ENCODE data around the gene PPP2R3B. TPM values are rescaled to one million over a fixed set of nuclear protein-coding genes. Genes with fewer than 3 reads are reported as not detected.

Gene PPP2R3B
- total RNA-seq, 1 donor from 2014 or later: 53.4 TPM

DNA sequence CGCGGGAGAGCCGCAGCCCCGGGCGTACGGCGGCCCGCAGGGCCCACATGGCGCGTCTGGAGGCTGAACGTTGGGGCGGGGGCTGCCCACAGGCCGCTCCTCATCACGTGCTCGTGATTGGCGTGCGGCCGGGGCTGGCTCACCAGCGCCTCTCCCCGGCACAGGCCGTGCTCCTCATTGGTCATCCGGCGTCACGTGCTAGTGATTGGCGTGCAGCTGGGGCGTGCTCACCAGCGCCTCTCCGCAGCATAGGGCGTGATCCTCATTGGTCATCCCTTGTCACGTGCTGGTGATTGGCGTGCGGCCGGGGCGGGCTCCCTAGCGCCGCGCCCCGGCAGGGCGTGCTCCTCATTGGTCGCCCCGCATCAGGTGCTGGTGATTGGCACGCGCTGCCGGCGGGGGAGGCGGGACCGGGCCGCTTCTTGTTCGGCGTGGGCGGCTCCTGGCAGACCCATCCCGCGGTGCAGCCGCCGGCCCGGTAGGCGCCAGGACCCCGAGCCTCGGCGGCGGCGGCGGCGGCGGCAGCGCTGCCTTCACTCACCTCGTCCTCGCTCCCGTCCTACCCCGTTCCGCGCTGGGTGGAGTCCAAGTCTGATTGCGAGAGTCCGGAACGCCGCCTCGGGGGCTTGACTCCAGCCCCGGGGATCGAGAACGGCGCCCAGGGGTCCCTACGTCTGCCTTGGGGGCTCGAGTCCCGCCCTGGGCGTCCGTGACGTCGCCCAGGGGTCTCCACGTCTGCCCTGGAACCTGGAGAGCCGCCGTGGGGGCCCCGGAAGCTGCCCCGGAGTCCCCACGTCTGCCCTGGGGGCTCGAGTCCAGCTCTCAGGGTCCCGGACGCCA, 67.7 kb downstream of the PPP2R3B start, which contains the start of gene GTPBP6:
GTPBP6 (minus strand) TSS at position 58 of the 840 bp plus-strand sequence; CDS start at position 49, 9 bp downstream.
- H3K36me3 Mint-ChIP-seq: peaks cover 4% of the 10 kb centered on the region
- DNase-seq (ENCODE audit: extremely low spot score, unreplicated experiment): peak; percentile 99
- TF ChIP-seq, protein P1, sequence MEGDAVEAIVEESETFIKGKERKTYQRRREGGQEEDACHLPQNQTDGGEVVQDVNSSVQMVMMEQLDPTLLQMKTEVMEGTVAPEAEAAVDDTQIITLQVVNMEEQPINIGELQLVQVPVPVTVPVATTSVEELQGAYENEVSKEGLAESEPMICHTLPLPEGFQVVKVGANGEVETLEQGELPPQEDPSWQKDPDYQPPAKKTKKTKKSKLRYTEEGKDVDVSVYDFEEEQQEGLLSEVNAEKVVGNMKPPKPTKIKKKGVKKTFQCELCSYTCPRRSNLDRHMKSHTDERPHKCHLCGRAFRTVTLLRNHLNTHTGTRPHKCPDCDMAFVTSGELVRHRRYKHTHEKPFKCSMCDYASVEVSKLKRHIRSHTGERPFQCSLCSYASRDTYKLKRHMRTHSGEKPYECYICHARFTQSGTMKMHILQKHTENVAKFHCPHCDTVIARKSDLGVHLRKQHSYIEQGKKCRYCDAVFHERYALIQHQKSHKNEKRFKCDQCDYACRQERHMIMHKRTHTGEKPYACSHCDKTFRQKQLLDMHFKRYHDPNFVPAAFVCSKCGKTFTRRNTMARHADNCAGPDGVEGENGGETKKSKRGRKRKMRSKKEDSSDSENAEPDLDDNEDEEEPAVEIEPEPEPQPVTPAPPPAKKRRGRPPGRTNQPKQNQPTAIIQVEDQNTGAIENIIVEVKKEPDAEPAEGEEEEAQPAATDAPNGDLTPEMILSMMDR (conservative IDR thresholded peaks at IDR 0.05): no peak
- peak within 1 kb of the TSS; percentile 99 for H3K27ac Mint-ChIP-seq
- H3K4me1 Mint-ChIP-seq (ENCODE audit: unreplicated experiment): peaks cover 5% of the 10 kb centered on the region
- H3K9me3 Mint-ChIP-seq: no peaks in the 10 kb centered on the region
- peak within 1 kb of the TSS; percentile 94 for H3K4me3 Mint-ChIP-seq
- H3K27me3 Mint-ChIP-seq: peaks cover 8% of the 10 kb centered on the region

DNA sequence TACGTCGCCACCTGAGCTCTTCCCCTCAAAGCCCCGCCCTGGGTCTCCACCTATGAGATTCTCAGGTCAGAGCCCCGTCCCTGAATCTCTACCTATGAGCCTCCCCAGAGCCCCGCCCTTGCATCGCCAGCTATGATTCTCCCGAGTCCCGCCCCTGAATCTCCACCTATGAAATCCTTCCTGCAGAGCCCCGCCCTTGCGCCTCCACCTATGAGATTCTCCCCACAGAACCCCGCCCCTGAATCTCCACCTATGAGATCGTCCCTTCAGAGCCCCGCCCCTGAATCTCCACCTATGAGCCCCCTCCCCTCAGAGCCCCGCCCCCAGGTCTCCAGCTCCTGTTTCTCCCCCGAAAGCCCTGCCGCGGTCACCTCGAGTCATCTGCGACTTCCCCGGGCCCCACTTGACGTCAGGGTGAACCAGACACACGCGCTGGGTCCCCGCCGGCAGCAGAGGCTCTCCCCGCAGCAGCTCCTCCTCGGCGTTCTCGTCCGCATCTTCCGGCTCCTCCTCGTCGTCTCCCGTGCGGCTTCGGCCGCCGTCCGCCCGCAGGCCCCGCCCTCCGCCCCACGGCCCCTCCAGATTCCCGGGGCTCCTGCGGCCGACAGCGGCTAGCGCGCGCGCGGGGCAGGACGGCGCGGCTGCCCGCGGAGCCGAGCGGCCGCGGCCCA, 68.5 kb downstream of the PPP2R3B start:
- Mint-ChIP-seq H3K4me3 (peak overlapping the region; percentile 94), H3K9me3 (no peaks in the 10 kb centered on the region), H3K27ac (peak overlapping the region; percentile 99), H3K4me1 (ENCODE audit: unreplicated experiment) (peaks cover 2% of the 10 kb centered on the region), H3K27me3 (peaks cover 4% of the 10 kb centered on the region), H3K36me3 (peaks cover 8% of the 10 kb centered on the region)
- TF ChIP-seq, protein P1 (conservative IDR thresholded peaks at IDR 0.05): no peak
- peak; percentile 94 for DNase-seq (ENCODE audit: extremely low spot score, unreplicated experiment)

DNA sequence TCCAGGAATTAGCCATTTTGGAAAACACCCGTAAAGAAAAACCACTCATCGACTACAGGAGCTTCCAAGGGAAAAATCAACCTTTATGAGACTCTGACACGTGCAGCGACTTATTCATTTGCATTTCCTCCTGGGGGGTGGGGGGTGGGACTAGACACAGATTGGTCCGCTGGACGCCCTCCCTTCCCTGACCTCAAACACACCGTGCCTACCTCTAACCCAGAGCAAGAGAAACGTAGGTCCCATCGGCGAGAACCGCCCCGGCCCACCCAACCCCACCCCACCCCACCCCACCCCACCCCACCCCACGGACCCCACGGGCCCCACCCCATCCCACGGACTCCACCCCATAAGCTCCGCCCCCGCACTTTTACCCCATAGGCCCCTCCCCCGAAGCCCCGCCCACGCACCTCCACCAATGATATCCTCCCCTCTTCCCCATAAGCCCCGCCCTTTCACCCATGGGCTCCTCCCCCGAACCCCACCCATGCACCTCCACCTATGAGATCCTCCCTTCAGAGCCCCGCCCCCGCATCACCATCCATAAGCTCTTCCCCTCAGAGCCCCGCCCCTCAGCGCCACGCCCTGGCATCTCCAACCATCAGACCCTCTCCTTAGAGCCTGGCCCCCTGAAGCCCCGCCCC, 69.2 kb downstream of the PPP2R3B start:
- Mint-ChIP-seq H3K27ac (peak overlapping the region; percentile 99), H3K36me3 (peaks cover 9% of the 10 kb centered on the region), H3K9me3 (no peaks in the 10 kb centered on the region), H3K27me3 (peaks cover 3% of the 10 kb centered on the region), H3K4me1 (ENCODE audit: unreplicated experiment) (no peaks in the 10 kb centered on the region), H3K4me3 (peak overlapping the region; percentile 94)
- TF ChIP-seq, protein P1 (conservative IDR thresholded peaks at IDR 0.05): no peak
- DNase-seq (ENCODE audit: extremely low spot score, unreplicated experiment): no peak

DNA sequence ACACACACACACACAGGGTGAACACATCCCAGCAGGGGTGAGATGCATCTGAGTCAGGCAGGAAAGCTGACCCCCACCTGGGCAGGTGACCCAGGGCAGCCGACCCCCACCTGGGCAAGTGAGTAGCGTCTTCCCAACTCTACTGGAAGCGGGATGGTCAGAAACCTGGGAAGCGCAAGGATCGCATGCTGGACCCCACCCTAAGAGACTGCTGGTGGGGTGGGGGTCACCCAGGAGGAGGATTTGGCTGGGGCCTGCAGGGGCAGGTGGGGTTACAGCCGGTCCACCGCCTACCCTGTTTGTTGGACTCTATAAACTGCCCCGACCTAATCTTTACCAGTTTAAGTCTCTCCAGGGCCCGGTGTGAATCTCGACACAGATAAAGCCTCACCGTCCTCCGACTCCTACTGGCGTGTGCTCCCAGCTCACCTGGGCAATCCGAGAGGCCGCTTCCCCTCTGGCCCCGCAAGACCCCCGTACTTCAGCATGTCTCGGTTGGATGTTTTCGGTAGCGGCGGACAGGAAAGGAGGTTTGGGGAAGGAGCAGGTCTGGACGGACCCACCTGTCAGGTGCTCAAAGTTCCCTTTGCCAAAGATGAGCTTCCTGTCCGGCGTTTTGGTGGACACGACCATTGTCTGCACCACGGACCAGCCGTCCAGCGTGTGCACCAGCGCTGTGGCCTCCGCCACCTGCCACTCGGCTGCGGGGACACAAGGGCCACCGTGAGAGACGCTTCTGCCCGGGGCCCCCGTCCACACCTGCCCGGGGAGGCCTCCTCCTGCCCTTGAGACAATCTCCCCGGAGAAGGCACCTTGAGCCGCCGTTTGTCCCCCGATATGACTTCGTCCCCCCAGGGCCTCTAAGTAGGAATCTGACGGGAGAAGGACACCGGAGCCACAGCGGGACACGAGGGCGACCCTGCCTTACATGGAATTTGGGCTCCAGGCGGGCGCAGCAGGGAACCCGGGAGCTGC, 70.1 kb downstream of the PPP2R3B start:
- Mint-ChIP-seq H3K4me3 (no peak overlapping the region), H3K27me3 (peaks cover 3% of the 10 kb centered on the region), H3K27ac (no peak overlapping the region), H3K4me1 (ENCODE audit: unreplicated experiment) (no peaks in the 10 kb centered on the region), H3K9me3 (no peaks in the 10 kb centered on the region), H3K36me3 (peaks cover 14% of the 10 kb centered on the region)
- DNase-seq (ENCODE audit: extremely low spot score, unreplicated experiment): no peak
- TF ChIP-seq, protein P1 (conservative IDR thresholded peaks at IDR 0.05): no peak

Measured in type B pancreatic cell (in vitro differentiated cells).